IMR-90 (cell line): ENCODE measurements around the gene GREB1L.

Experiments used
- BHLHE40 ChIP-seq: fragments of 150-350 bp; IDR thresholded peaks from 2 replicates; pipeline ENCODE4 v1.6.1; 2016; ENCODE audit warnings: mild to moderate bottlenecking, low read depth, low read length
- CEBPB ChIP-seq: IDR thresholded peaks from 2 replicates; pipeline ENCODE4 v1.6.1; 2012; ENCODE audit warnings: low read depth, low read length, improper control_type of control experiment
- CHD1 ChIP-seq: IDR thresholded peaks from 2 replicates; pipeline ENCODE4 v1.6.1; 2012; ENCODE audit warnings: low read depth, low read length, improper control_type of control experiment
- CTCF ChIP-seq: conservative IDR thresholded peaks from 2 replicates; pipeline ENCODE4 v1.5.1; 2012; ENCODE audit warnings: mild to moderate bottlenecking, low read depth, low read length, improper control_type of control experiment
- ELK1 ChIP-seq: fragments of 150-350 bp; IDR thresholded peaks from 2 replicates; pipeline ENCODE4 v1.6.1; 2016; ENCODE audit warnings: low read depth, mild to moderate bottlenecking, low read length, moderate library complexity, borderline replicate concordance
- MAFK ChIP-seq: IDR thresholded peaks from 2 replicates; pipeline ENCODE4 v1.6.1; 2012; ENCODE audit warnings: low read depth, low read length, improper control_type of control experiment
- MAZ ChIP-seq: IDR thresholded peaks from 2 replicates; pipeline ENCODE4 v1.6.1; 2012; ENCODE audit warnings: low read depth, mild to moderate bottlenecking, low read length, improper control_type of control experiment, moderate library complexity, borderline replicate concordance
- MXI1 ChIP-seq: IDR thresholded peaks from 2 replicates; pipeline ENCODE4 v1.6.1; 2012; ENCODE audit warnings: low read depth, mild to moderate bottlenecking, low read length, moderate library complexity, borderline replicate concordance
- NFE2L2 ChIP-seq: fragments of 150-350 bp; IDR thresholded peaks from 2 replicates; pipeline ENCODE4 v1.6.1; 2016; ENCODE audit warnings: low read depth, mild to moderate bottlenecking, low read length
- POLR2A ChIP-seq: IDR thresholded peaks from 2 replicates; pipeline ENCODE4 v1.6.1; 2012; ENCODE audit warnings: mild to moderate bottlenecking, low read depth, low read length
- RAD21 ChIP-seq: IDR thresholded peaks from 2 replicates; pipeline ENCODE4 v1.6.1; 2012; ENCODE audit warnings: low read length, improper control_type of control experiment
- RFX5 ChIP-seq: IDR thresholded peaks from 2 replicates; pipeline ENCODE4 v1.8.0; 2012; ENCODE audit warnings: low read depth, mild to moderate bottlenecking, low read length, moderate library complexity
- SMC3 ChIP-seq: fragments of 150-350 bp; IDR thresholded peaks from 2 replicates; pipeline ENCODE4 v1.6.1; 2016; ENCODE audit warnings: low read depth, mild to moderate bottlenecking, antibody characterized with exemption, low read length, moderate library complexity
- USF2 ChIP-seq: fragments of 150-350 bp; IDR thresholded peaks from 2 replicates; pipeline ENCODE4 v1.6.1; 2017; ENCODE audit warnings: mild to moderate bottlenecking, antibody characterized with exemption, low read length, low read depth

GRCh38 chr18:21383031-21383430 lies 141.0 kb downstream of the GREB1L start:
- no peak for TF ChIP-seq CTCF
- TF ChIP-seq SMC3: no peak
- no peak for TF ChIP-seq RFX5
- no peak for TF ChIP-seq CHD1
- TF ChIP-seq CEBPB: no peak
- TF ChIP-seq NFE2L2: no peak
- no peak for TF ChIP-seq USF2
- TF ChIP-seq MAZ: no peak
- no peak for TF ChIP-seq ELK1
- no peak for TF ChIP-seq BHLHE40
- TF ChIP-seq POLR2A: no peak
- TF ChIP-seq MAFK: no peak
- TF ChIP-seq RAD21: no peak
- TF ChIP-seq MXI1: no peak
